ENCODE data around the gene SORBS2.

SORBS2 gene

GRCh38 chr4:185758807-185759206 is 53.2 kb downstream of the SORBS2 start:
- DNase-seq (ENCODE audit: low read depth), result no peak
- TF ChIP-seq, protein P1, sequence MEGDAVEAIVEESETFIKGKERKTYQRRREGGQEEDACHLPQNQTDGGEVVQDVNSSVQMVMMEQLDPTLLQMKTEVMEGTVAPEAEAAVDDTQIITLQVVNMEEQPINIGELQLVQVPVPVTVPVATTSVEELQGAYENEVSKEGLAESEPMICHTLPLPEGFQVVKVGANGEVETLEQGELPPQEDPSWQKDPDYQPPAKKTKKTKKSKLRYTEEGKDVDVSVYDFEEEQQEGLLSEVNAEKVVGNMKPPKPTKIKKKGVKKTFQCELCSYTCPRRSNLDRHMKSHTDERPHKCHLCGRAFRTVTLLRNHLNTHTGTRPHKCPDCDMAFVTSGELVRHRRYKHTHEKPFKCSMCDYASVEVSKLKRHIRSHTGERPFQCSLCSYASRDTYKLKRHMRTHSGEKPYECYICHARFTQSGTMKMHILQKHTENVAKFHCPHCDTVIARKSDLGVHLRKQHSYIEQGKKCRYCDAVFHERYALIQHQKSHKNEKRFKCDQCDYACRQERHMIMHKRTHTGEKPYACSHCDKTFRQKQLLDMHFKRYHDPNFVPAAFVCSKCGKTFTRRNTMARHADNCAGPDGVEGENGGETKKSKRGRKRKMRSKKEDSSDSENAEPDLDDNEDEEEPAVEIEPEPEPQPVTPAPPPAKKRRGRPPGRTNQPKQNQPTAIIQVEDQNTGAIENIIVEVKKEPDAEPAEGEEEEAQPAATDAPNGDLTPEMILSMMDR (IDR thresholded peaks at IDR 0.05; ENCODE audit: low read depth, low read length, missing control alignments), result no peak
- in situ Hi-C loops (cut with HindIII; ENCODE audit: low sequenced_read_pairs), result no loop called here
- no peak overlapping the region for H3K4me3 ChIP-seq (ENCODE audit: low read depth, low read length)

- TF ChIP-seq, protein P1 (IDR thresholded peaks at IDR 0.05; ENCODE audit: low read depth, low read length, missing control alignments), result no peak
- in situ Hi-C loops (cut with HindIII; ENCODE audit: low sequenced_read_pairs), result no loop called here
Measured at GRCh38 chr4:185755451-185755850, 56.5 kb downstream of the SORBS2 start.

GRCh38 chr4:185754961-185755360 is 57.0 kb downstream of the SORBS2 start:
- TF ChIP-seq, protein P1 (IDR thresholded peaks at IDR 0.05; ENCODE audit: low read depth, low read length, missing control alignments), result no peak
- no peak for DNase-seq (ENCODE audit: low read depth)
- in situ Hi-C loops (cut with HindIII; ENCODE audit: low sequenced_read_pairs), result no loop called here
- no peak overlapping the region for H3K4me3 ChIP-seq (ENCODE audit: low read depth, low read length)

More at GRCh38 chr4:185755451-185755850, 56.5 kb downstream of the SORBS2 start:
- DNase-seq (ENCODE audit: low read depth), result no peak
- H3K4me3 ChIP-seq (ENCODE audit: low read depth, low read length), result no peak overlapping the region

DNA sequence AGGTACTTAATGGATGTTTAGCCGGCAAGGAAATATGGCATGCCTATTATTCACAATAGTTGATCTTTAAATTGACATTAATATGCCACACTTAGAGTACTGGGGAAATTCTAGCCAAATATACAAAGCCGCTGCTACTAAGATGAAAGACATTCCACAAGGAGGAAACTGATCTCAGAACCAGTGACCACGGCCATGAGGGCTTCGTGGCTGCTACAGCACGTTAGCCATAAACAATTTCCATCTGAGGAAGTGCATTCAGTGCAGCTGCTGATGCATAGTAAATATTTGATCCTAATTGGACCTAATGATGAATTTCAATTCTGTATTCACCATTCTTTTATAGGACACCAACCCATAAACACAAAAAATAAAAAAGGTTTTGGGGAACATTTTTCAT is 59.1 kb downstream of the SORBS2 start:
- no peak for DNase-seq (ENCODE audit: low read depth)
- in situ Hi-C loops (cut with HindIII; ENCODE audit: low sequenced_read_pairs), result no loop called here
- no peak overlapping the region for H3K4me3 ChIP-seq (ENCODE audit: low read depth, low read length)
- TF ChIP-seq, protein P1 (IDR thresholded peaks at IDR 0.05; ENCODE audit: low read depth, low read length, missing control alignments), result no peak

- no peak for DNase-seq (ENCODE audit: low read depth)
- no peak overlapping the region for H3K4me3 ChIP-seq (ENCODE audit: low read depth, low read length)
- TF ChIP-seq, protein P1 (IDR thresholded peaks at IDR 0.05; ENCODE audit: low read depth, low read length, missing control alignments), result no peak
- in situ Hi-C loops (cut with HindIII; ENCODE audit: low sequenced_read_pairs), result no loop called here
Measured at GRCh38 chr4:185749858-185750257, 62.1 kb downstream of the SORBS2 start.

DNA sequence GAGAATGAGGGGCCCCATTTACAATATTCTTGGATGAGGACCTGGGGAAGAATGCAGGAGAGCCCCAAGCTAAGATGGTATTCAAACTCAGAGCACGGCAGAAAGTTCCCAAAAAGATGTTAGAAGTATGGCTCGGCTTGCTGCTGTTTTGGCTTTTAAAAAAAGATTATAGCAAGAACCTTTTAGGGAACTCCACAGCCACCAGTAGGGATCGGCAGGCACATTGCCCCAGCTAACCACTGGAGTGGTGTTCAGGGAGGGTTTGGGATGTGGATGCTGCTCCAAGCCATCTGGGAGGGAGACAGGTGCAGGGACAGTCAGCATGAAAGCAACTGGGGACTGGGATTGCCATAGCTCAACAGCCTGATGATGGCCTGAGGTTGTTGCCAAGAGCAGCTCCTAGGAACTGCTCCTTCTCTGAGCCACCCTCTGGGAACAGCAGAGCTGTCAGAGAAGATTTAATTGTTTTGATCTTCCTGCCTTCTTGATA is 63.0 kb downstream of the SORBS2 start:
- in situ Hi-C loops (cut with HindIII; ENCODE audit: low sequenced_read_pairs), result no loop called here
- H3K4me3 ChIP-seq (ENCODE audit: low read depth, low read length), result no peak overlapping the region
- DNase-seq (ENCODE audit: low read depth), result no peak
- TF ChIP-seq, protein P1 (IDR thresholded peaks at IDR 0.05; ENCODE audit: low read depth, low read length, missing control alignments), result no peak

GRCh38 chr4:185745891-185746290 is 66.1 kb downstream of the SORBS2 start:
- TF ChIP-seq, protein P1 (IDR thresholded peaks at IDR 0.05; ENCODE audit: low read depth, low read length, missing control alignments), result no peak
- in situ Hi-C loops (cut with HindIII; ENCODE audit: low sequenced_read_pairs), result no loop called here
- no peak overlapping the region for H3K4me3 ChIP-seq (ENCODE audit: low read depth, low read length)
- DNase-seq (ENCODE audit: low read depth), result no peak

Measured in astrocyte of the cerebellum (primary cell).